K562 (cell line): ENCODE results near the gene TGDS. TPM values are rescaled to one million over a fixed set of nuclear protein-coding genes. Genes with fewer than 3 reads are reported as not detected.
A peak's percentile ranks its signal among the peaks of the same experiment; 100 is the strongest.

Experiments
- CHD2 ChIP-seq: IDR thresholded peaks from 2 replicates; pipeline ENCODE4 v1.6.1; 2011; ENCODE audit warnings: low read depth, low read length
- CXXC5 ChIP-seq: fragments of 250-450 bp; sonication (Bioruptor Pico); IDR thresholded peaks from 2 replicates; pipeline ENCODE4 v1.8.0; 2022; ENCODE audit warnings: inconsistent platforms, mild to moderate bottlenecking, moderate library complexity
- EGR1 ChIP-seq: fragments of 450-650 bp; conservative IDR thresholded peaks from 2 replicates; pipeline ENCODE4 v1.6.1; 2017; ENCODE audit warnings: mild to moderate bottlenecking
- ETV5 ChIP-seq: sonication (generic); formaldehyde crosslinking; IDR thresholded peaks from 2 replicates; pipeline ENCODE4 v1.4.0; 2020; ENCODE audit warnings: low read depth, mild to moderate bottlenecking, missing genetic modification reagents
- KDM1A ChIP-seq, 2 experiments: fragments of 450-650 bp; IDR thresholded peaks; 2 replicates each; pipeline ENCODE4 v1.6.1; 2016; ENCODE audit warnings: mild to moderate bottlenecking in 2 of 2
- PHF8 ChIP-seq: fragments of 200-600 bp; sonication (generic); IDR thresholded peaks from 2 replicates; pipeline ENCODE4 v1.6.1; 2012; ENCODE audit warnings: mixed run types, mild to moderate bottlenecking, inconsistent platforms, low read length, moderate library complexity, borderline replicate concordance
- RHOXF2B ChIP-seq: fragments of 250-450 bp; sonication (Bioruptor Pico); conservative IDR thresholded peaks from 2 replicates; pipeline ENCODE4 v1.5.1; 2021
- TARDBP ChIP-seq: fragments of 450-650 bp; IDR thresholded peaks from 2 replicates; pipeline ENCODE4 v1.6.1; 2016
- THRA ChIP-seq: fragments of 450-650 bp; IDR thresholded peaks from 2 replicates; pipeline ENCODE4 v1.6.1; 2017; ENCODE audit warnings: mild to moderate bottlenecking, moderate library complexity
- ZNF197 ChIP-seq: fragments of 200-800 bp; sonication (Bioruptor generic); IDR thresholded peaks from 2 replicates; pipeline ENCODE4 v1.6.1; 2016; ENCODE audit warnings: low read depth, missing genetic modification characterization, missing compliant biosample characterization
- ZNF224 ChIP-seq: sonication (generic); formaldehyde crosslinking; IDR thresholded peaks from 2 replicates; pipeline ENCODE4 v1.8.0; 2022; ENCODE audit warnings: mild to moderate bottlenecking, missing genetic modification reagents
- ZNF639 ChIP-seq, 2 experiments: fragments of 200-800 bp in 1 of 2; sonication (Bioruptor generic) in 1 of 2; sonication (generic) in 1 of 2; formaldehyde crosslinking in 1 of 2; IDR thresholded peaks in 1 of 2; conservative IDR thresholded peaks in 1 of 2; 2 replicates each; pipeline versions ENCODE4 v1.5.0 to v1.6.1; 2016 to 2020; ENCODE audit warnings: missing compliant biosample characterization in 1 of 2, missing genetic modification characterization in 1 of 2, missing genetic modification reagents in 1 of 2
- ZNF766 ChIP-seq: fragments of 200-800 bp; sonication (Bioruptor generic); conservative IDR thresholded peaks from 2 replicates; pipeline ENCODE4 v1.6.1; 2016; ENCODE audit warnings: missing genetic modification characterization, missing compliant biosample characterization
- polyA plus RNA-seq, 8 experiments: library from polyadenylated mRNA; depleted of rRNA in 4 of 8; stranded (reverse) in 5 of 8; unstranded in 3 of 8; fragments of >200 nt; fragmentation: Nextera tagmentation in 2 of 8; fragmentation: Illumina TruSeq in 1 of 8; extraction: Ambion mirVana in 2 of 8; extraction: Trizol in 1 of 8; gene quantifications; 2 replicates each; pipeline versions ENCODE4 v1.2.1 to v1.2.3, GENCODE V29; 2011 to 2014; ENCODE audit warnings: inconsistent platforms in 1 of 8, missing spikeins in 1 of 8
- total RNA-seq, 7 experiments: library from RNA; depleted of rRNA in 6 of 7; stranded (reverse); fragments of >200 nt in 6 of 7; fragmentation: Illumina TruSeq in 2 of 7; extraction: Trizol in 2 of 7; gene quantifications; 2 replicates each; pipeline versions ENCODE4 v1.2.1 to v1.2.3, GENCODE V29; 2011 to 2021; ENCODE audit warnings: low replicate concordance in 1 of 7
- TF ChIP-seq, protein P1 (sequence below), 2 experiments: fragments of 450-650 bp; IDR thresholded peaks; 2 replicates each; pipeline ENCODE4 v1.6.1; 2018; ENCODE audit warnings: mild to moderate bottlenecking in 2 of 2, low read depth in 1 of 2; ENCODE audit not compliant: partially characterized antibody in 2 of 2
- TF ChIP-seq, protein P2 (sequence below), 2 experiments: IDR thresholded peaks; 2 replicates each; pipeline ENCODE4 v1.6.1; 2011; ENCODE audit warnings: borderline replicate concordance in 1 of 2, control low read depth in 1 of 2, low read depth in 1 of 2, low read length in 1 of 2, mild to moderate bottlenecking in 1 of 2, mixed read lengths in 1 of 2, moderate library complexity in 1 of 2; ENCODE audit not compliant: insufficient read depth in 1 of 2, insufficient read length in 1 of 2, poor library complexity in 1 of 2, severe bottlenecking in 1 of 2; ENCODE audit errors: extremely low read depth in 1 of 2
- TF ChIP-seq, protein P3 (sequence below): fragments of 450-650 bp; formaldehyde crosslinking; IDR thresholded peaks from 2 replicates; pipeline ENCODE4 v1.4.0; 2020; ENCODE audit warnings: mild to moderate bottlenecking, mixed read lengths

The TGDS gene
- total and polyA plus RNA-seq, 9 of the 15 experiments (the other 6 are each of a cell fraction or from before 2014, with no cell fraction given) = 9.9 to 43.7 (median 21.4) TPM

- TF ChIP-seq, protein P1, sequence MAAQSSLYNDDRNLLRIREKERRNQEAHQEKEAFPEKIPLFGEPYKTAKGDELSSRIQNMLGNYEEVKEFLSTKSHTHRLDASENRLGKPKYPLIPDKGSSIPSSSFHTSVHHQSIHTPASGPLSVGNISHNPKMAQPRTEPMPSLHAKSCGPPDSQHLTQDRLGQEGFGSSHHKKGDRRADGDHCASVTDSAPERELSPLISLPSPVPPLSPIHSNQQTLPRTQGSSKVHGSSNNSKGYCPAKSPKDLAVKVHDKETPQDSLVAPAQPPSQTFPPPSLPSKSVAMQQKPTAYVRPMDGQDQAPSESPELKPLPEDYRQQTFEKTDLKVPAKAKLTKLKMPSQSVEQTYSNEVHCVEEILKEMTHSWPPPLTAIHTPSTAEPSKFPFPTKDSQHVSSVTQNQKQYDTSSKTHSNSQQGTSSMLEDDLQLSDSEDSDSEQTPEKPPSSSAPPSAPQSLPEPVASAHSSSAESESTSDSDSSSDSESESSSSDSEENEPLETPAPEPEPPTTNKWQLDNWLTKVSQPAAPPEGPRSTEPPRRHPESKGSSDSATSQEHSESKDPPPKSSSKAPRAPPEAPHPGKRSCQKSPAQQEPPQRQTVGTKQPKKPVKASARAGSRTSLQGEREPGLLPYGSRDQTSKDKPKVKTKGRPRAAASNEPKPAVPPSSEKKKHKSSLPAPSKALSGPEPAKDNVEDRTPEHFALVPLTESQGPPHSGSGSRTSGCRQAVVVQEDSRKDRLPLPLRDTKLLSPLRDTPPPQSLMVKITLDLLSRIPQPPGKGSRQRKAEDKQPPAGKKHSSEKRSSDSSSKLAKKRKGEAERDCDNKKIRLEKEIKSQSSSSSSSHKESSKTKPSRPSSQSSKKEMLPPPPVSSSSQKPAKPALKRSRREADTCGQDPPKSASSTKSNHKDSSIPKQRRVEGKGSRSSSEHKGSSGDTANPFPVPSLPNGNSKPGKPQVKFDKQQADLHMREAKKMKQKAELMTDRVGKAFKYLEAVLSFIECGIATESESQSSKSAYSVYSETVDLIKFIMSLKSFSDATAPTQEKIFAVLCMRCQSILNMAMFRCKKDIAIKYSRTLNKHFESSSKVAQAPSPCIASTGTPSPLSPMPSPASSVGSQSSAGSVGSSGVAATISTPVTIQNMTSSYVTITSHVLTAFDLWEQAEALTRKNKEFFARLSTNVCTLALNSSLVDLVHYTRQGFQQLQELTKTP (IDR thresholded peaks at IDR 0.05; ENCODE audit: low read depth in 1 of 2, partially characterized antibody in 2 of 2) = peak in 1 of 2 experiments; percentile 71
- TF ChIP-seq ZNF197 (CRISPR knock-in tag) = no peak
- TF ChIP-seq EGR1 = no peak
- TF ChIP-seq, protein P2, sequence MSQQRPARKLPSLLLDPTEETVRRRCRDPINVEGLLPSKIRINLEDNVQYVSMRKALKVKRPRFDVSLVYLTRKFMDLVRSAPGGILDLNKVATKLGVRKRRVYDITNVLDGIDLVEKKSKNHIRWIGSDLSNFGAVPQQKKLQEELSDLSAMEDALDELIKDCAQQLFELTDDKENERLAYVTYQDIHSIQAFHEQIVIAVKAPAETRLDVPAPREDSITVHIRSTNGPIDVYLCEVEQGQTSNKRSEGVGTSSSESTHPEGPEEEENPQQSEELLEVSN (IDR thresholded peaks at IDR 0.05; ENCODE audit: borderline replicate concordance in 1 of 2, extremely low read depth in 1 of 2, insufficient read depth in 1 of 2, insufficient read length in 1 of 2, low read depth in 1 of 2, low read length in 1 of 2, poor library complexity in 1 of 2, severe bottlenecking in 1 of 2) = peak in 1 of 2 experiments; percentile 13
- peak; percentile 74 for TF ChIP-seq CXXC5 (CRISPR knock-in tag)
- TF ChIP-seq, protein P3, sequence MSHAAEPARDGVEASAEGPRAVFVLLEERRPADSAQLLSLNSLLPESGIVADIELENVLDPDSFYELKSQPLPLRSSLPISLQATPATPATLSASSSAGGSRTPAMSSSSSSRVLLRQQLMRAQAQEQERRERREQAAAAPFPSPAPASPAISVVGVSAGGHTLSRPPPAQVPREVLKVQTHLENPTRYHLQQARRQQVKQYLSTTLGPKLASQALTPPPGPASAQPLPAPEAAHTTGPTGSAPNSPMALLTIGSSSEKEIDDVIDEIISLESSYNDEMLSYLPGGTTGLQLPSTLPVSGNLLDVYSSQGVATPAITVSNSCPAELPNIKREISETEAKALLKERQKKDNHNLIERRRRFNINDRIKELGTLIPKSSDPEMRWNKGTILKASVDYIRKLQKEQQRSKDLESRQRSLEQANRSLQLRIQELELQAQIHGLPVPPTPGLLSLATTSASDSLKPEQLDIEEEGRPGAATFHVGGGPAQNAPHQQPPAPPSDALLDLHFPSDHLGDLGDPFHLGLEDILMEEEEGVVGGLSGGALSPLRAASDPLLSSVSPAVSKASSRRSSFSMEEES (CRISPR knock-in tag) = no peak
- peak; percentile 88 to 92 for TF ChIP-seq KDM1A (IDR thresholded peaks at IDR 0.05)
- 0 out of 2 replicates have a peak, but pooled peaks have one; percentile 17 for TF ChIP-seq ZNF224 (CRISPR knock-in tag)
- peak; percentile 54 for TF ChIP-seq ETV5 (CRISPR knock-in tag)
- TF ChIP-seq PHF8 = peak; percentile 57; the same call in 1 of the 2 replicates
- no peak for TF ChIP-seq THRA
- TF ChIP-seq ZNF766 (CRISPR knock-in tag) = no peak
- no peak for TF ChIP-seq RHOXF2B (CRISPR knock-in tag)
- peak; percentile 97 for TF ChIP-seq TARDBP
- 0 out of 4 replicates have a peak, but pooled peaks of 1 of the 2 experiments have one; percentile 26 for TF ChIP-seq ZNF639 (CRISPR knock-in tag; conservative IDR thresholded peaks at IDR 0.05 in 1 of 2, IDR thresholded peaks at IDR 0.05 in 1 of 2)
- TF ChIP-seq CHD2 = peak; percentile 42; the same call in 1 of the 2 replicates
Observed at GRCh38 chr13:94549232-94550061, 46.5 kb downstream of the TGDS start (continued).
